KG1 (cell line): Measurements from ENCODE around the gene MEIS1.

ENCODE experiments used
- DNase-seq: peaks from one replicate; lab custom pipeline; 2025; lab: John Stamatoyannopoulos, UW

Gene MEIS1

GRCh38 chr2:66508484-66509071 lies 73.7 kb downstream of the MEIS1 start:
- DNase-seq = no peak

GRCh38 chr2:66509326-66509811 lies 74.4 kb downstream of the MEIS1 start:
- no peak for DNase-seq

GRCh38 chr2:66512626-66513025 lies 77.7 kb downstream of the MEIS1 start:
- DNase-seq = no peak

GRCh38 chr2:66515743-66516142 lies 80.8 kb downstream of the MEIS1 start:
- DNase-seq = no peak

GRCh38 chr2:66516499-66516898 lies 81.6 kb downstream of the MEIS1 start:
- DNase-seq = no peak

GRCh38 chr2:66517772-66518171 lies 82.8 kb downstream of the MEIS1 start:
- no peak for DNase-seq

GRCh38 chr2:66519264-66519843 lies 84.4 kb downstream of the MEIS1 start:
- DNase-seq = no peak

GRCh38 chr2:66521291-66521922 lies 86.5 kb downstream of the MEIS1 start:
- DNase-seq = no peak

- DNase-seq = no peak
Measured at GRCh38 chr2:66522611-66523376, 87.9 kb downstream of the MEIS1 start.

- no peak for DNase-seq
Measured at GRCh38 chr2:66523377-66523969, 88.5 kb downstream of the MEIS1 start.

GRCh38 chr2:66523990-66524389 lies 89.1 kb downstream of the MEIS1 start:
- no peak for DNase-seq

- no peak for DNase-seq
Measured at GRCh38 chr2:66525606-66526005, 90.7 kb downstream of the MEIS1 start.

- DNase-seq = no peak
Measured at GRCh38 chr2:66526180-66526579, 91.3 kb downstream of the MEIS1 start.

- DNase-seq = no peak
Measured at GRCh38 chr2:66528974-66529724, 94.2 kb downstream of the MEIS1 start.

GRCh38 chr2:66530651-66531050 lies 95.7 kb downstream of the MEIS1 start:
- no peak for DNase-seq

- DNase-seq = no peak
Measured at GRCh38 chr2:66531155-66531554, 96.2 kb downstream of the MEIS1 start.

- DNase-seq = no peak
Measured at GRCh38 chr2:66531567-66531966, 96.6 kb downstream of the MEIS1 start.

GRCh38 chr2:66532972-66533868 lies 98.3 kb downstream of the MEIS1 start:
- DNase-seq = no peak

GRCh38 chr2:66534461-66534860 lies 99.5 kb downstream of the MEIS1 start:
- DNase-seq = no peak

- no peak for DNase-seq
Measured at GRCh38 chr2:66535574-66536289, 100.8 kb downstream of the MEIS1 start.
